ENCODE data around the gene TTC28. TPM values are rescaled to one million over a fixed set of nuclear protein-coding genes. Genes with fewer than 3 reads are reported as not detected.

The TTC28 gene
- total RNA-seq, 4 donors from 2014 or later, result 35.6 to 42.6 (median 36.9) TPM

DNA sequence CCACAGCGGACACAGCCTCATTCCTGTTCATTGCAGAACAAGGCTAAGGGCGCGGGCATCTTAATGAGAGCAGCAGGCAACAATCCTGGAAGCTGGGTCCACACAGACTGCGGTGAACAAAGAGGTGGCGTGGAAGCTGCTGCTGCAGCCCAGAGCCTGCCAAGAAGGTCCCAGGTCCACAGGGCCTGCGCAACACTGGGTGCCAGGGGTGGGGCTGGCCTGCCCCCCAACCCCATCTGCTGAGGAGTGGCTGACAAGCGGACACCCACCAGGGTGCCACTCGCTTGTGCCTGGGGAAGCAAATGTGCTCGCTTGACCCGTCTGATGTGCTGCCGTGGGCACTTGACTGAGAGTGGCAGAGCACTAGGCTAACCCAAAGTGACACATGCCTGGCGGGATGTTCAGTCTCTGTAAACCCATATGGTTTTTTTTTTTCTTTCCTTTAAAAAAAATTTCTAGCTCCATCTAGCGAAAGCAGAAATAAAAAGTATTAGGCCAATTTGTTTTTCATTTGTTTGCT, 677.4 kb downstream of the TTC28 start:
- intact Hi-C loops (cut with DNase I), result no loop called here
- WGBS, result 90% methylated on average over 7 of the region's 13 CpGs
- no peak for DNase-seq (ENCODE audit: extremely low spot score)

GRCh38 chr22:28001171-28001835, 678.3 kb downstream of the TTC28 start:
- Histone ChIP-seq H3K9me3 (no peaks in the 10 kb centered on the region), H3K27me3 (no peaks in the 10 kb centered on the region), H3K27ac (replicated peaks in 1 of 4) (no peak overlapping the region), H3K36me3 (peaks cover 5 to 61% (median 37%) of the 10 kb centered on the region in 4 donors), H3K4me1 (peaks cover 10 to 15% (median 12%) of the 10 kb centered on the region in 4 donors), H3K4me3 (no peak overlapping the region)
- TF ChIP-seq CTCF (IDR thresholded peaks at IDR 0.05) (no peak), POLR2AphosphoS5 (IDR thresholded peaks at IDR 0.05) (no peak), EP300 (IDR thresholded peaks at IDR 0.05) (no peak), POLR2A (IDR thresholded peaks at IDR 0.05; ENCODE audit: low read depth) (no peak)
- intact Hi-C loops (cut with DNase I), result no loop called here
- no peak for DNase-seq (ENCODE audit: extremely low spot score)
- 95% methylated on average over 19 of the region's 25 CpGs for WGBS

More for the DNA sequence above, 677.4 kb downstream of the TTC28 start:
- TF ChIP-seq EP300 (IDR thresholded peaks at IDR 0.05) (no peak), POLR2A (IDR thresholded peaks at IDR 0.05; ENCODE audit: low read depth) (no peak)
- Histone ChIP-seq H3K9me3 (no peaks in the 10 kb centered on the region), H3K4me3 (no peak overlapping the region), H3K36me3 (peaks cover 5 to 52% (median 33%) of the 10 kb centered on the region in 4 donors), H3K4me1 (peaks cover 14 to 24% (median 21%) of the 10 kb centered on the region in 4 donors), H3K27ac (replicated peaks in 1 of 4) (no peak overlapping the region), H3K27me3 (no peaks in the 10 kb centered on the region)

- intact Hi-C loops (cut with DNase I), result no loop called here
- peaks cover 5 to 70% (median 45%) of the 10 kb centered on the region in 4 donors for H3K36me3 ChIP-seq
Observed at GRCh38 chr22:28000361-28000760, 679.3 kb downstream of the TTC28 start.

DNA sequence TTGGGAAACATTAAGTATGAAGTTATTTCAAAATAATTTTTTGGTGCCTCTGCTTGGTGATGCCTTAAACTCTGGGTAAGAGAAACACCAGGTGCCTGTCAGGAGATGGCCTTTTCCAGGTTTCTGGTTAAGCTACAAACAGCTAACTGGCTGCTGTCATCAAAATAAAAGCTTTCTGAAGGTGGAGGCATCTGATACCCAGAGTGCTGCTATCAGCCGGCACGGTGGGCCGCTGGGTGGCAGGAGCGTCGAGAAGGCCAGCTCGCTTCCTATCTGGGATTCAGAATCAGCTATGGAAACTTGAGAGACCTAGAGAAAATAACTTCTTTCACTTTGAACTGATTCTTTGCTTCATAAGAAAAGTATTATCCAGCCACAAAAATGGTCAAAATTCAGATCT, 679.8 kb downstream of the TTC28 start:
- WGBS, result 98% methylated on average over 6 of the region's 6 CpGs
- TF ChIP-seq CTCF (IDR thresholded peaks at IDR 0.05), result no peak
- no peak for TF ChIP-seq POLR2AphosphoS5 (IDR thresholded peaks at IDR 0.05)
- TF ChIP-seq POLR2A (IDR thresholded peaks at IDR 0.05; ENCODE audit: low read depth), result no peak
- no peak for TF ChIP-seq EP300 (IDR thresholded peaks at IDR 0.05)
- H3K27ac ChIP-seq (replicated peaks in 1 of 4), result no peak overlapping the region
- intact Hi-C loops (cut with DNase I), result no loop called here
- H3K36me3 ChIP-seq, result peaks cover 5 to 75% (median 49%) of the 10 kb centered on the region in 4 donors
- no peaks in the 10 kb centered on the region for H3K27me3 ChIP-seq
- H3K4me1 ChIP-seq, result peaks cover 0 to 4% (median under 1%) of the 10 kb centered on the region in 4 donors
- DNase-seq (ENCODE audit: extremely low spot score), result no peak
- H3K9me3 ChIP-seq, result no peaks in the 10 kb centered on the region
- no peak overlapping the region for H3K4me3 ChIP-seq

More at GRCh38 chr22:28000361-28000760, 679.3 kb downstream of the TTC28 start:
- H3K27me3 ChIP-seq, result no peaks in the 10 kb centered on the region
- peaks cover 2 to 5% (median 4%) of the 10 kb centered on the region in 4 donors for H3K4me1 ChIP-seq
- DNase-seq (ENCODE audit: extremely low spot score), result no peak
- no peak overlapping the region for H3K27ac ChIP-seq (replicated peaks in 1 of 4)
- no peak overlapping the region for H3K4me3 ChIP-seq
- 98% methylated on average over 7 of the region's 9 CpGs for WGBS
- no peaks in the 10 kb centered on the region for H3K9me3 ChIP-seq
- no peak for TF ChIP-seq POLR2A (IDR thresholded peaks at IDR 0.05; ENCODE audit: low read depth)
- no peak for TF ChIP-seq CTCF (IDR thresholded peaks at IDR 0.05)
- TF ChIP-seq POLR2AphosphoS5 (IDR thresholded peaks at IDR 0.05), result no peak
- TF ChIP-seq EP300 (IDR thresholded peaks at IDR 0.05), result no peak

GRCh38 chr22:27998511-27999410, 680.9 kb downstream of the TTC28 start:
- Histone ChIP-seq H3K4me3 (no peak overlapping the region), H3K27me3 (no peaks in the 10 kb centered on the region), H3K4me1 (peaks cover 0 to 4% (median 0%) of the 10 kb centered on the region in 4 donors), H3K9me3 (no peaks in the 10 kb centered on the region), H3K36me3 (peaks cover 5 to 72% (median 55%) of the 10 kb centered on the region in 4 donors), H3K27ac (replicated peaks in 1 of 4) (no peak overlapping the region)
- DNase-seq (ENCODE audit: extremely low spot score), result no peak
- intact Hi-C loops (cut with DNase I), result no loop called here
- WGBS, result 91% methylated on average over 11 of the region's 40 CpGs
- TF ChIP-seq POLR2A (IDR thresholded peaks at IDR 0.05; ENCODE audit: low read depth) (no peak), EP300 (IDR thresholded peaks at IDR 0.05) (no peak), POLR2AphosphoS5 (IDR thresholded peaks at IDR 0.05) (no peak), CTCF (IDR thresholded peaks at IDR 0.05) (no peak)

Measured in esophagus muscularis mucosa (tissue), 4 donors.